ENCODE results near the gene PINLYP. TPM values are rescaled to one million over a fixed set of nuclear protein-coding genes. Genes with fewer than 3 reads are reported as not detected.

Gene PINLYP
- total RNA-seq, 4 donors from 2014 or later: 3.3 to 11.7 (median 6.0) TPM

DNA sequence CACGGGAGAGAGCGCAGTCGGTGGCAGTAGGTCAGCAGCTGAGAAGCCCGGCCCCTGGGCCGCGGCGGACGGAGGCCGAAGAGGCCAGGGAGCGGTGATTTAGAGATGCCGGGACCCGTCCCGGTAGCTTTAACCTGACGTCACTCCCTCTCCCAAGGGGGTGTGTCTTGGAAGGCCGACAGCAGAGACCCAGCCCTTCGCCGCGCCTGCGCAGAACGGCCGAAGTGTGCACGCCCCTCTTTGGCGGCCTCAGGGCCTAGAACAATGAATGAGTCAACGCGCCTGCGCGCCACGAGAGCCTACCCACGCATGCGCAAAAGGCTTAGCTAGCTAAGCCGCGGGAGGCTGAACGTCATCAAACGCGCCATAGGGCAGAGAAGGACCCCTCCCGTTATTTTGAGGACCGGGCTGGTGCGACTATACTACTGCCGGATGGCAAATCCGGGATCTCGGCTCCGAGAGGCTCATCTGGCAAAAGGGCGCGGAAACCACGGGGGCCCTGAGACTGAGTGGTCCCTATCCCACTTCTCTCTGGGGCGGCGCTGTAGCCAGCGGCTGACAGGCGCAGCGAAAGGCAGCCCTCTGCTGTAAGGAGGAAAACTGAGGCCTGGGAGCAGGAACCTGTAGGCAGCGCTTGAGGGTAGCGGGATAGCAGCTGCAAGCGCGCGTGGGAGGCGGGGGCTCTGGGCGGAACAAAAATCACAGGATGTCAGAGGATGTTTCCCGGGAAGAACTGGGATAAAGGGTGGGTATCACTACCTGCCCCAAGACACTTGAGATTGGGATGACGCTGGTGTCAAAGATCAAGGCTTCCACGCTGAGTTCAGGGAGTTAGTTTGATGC is 20.6 kb downstream of the PINLYP start, which contains the start of the genes IRGQ and ZNF576:
TSS of gene IRGQ (minus strand) at position 136 of the 843 bp plus-strand sequence. CDS start 796 bp downstream, outside the sequence.
TSS of gene ZNF576 (plus strand) at position 597 of the 843 bp plus-strand sequence. CDS start 514 bp downstream, outside the sequence.
- TF ChIP-seq CTCF (IDR thresholded peaks at IDR 0.05; ENCODE audit: low read depth): no peak

GRCh38 chr19:43596842-43597461 is 21.4 kb downstream of the PINLYP start:
- TF ChIP-seq CTCF (IDR thresholded peaks at IDR 0.05; ENCODE audit: low read depth): no peak

- no peak for TF ChIP-seq CTCF (IDR thresholded peaks at IDR 0.05; ENCODE audit: low read depth)
These were observed 22.3 kb downstream of the PINLYP start for GRCh38 chr19:43597876-43598275.

DNA sequence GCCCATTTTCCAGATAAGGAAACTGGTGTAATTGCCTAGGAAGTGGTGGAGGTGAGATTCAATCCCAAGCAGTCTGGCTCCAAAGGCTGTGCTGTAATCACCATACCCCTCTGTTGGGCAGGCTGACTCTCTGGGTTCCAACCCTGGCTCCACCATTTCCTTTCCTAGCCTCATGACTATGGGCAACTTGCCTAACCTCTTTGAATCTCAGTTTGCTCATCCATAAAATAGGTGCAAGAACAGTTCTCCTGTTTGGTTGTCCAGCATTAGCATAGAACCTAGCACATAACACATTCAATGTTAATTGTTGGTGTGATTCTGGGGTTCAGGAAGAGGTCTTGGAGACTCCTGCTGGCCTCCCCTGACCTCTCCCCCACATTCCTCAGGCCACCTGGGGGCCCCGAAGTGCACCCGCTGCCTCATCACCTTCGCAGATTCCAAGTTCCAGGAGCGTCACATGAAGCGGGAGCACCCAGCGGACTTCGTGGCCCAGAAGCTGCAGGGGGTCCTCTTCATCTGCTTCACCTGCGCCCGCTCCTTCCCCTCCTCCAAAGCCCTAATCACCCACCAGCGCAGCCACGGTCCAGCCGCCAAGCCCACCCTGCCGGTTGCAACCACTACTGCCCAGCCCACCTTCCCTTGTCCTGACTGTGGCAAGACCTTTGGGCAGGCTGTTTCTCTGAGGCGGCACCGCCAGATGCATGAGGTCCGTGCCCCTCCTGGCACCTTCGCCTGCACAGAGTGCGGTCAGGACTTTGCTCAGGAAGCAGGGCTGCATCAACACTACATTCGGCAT is 23.0 kb downstream of the PINLYP start:
- TF ChIP-seq CTCF (IDR thresholded peaks at IDR 0.05; ENCODE audit: low read depth): no peak

DNA sequence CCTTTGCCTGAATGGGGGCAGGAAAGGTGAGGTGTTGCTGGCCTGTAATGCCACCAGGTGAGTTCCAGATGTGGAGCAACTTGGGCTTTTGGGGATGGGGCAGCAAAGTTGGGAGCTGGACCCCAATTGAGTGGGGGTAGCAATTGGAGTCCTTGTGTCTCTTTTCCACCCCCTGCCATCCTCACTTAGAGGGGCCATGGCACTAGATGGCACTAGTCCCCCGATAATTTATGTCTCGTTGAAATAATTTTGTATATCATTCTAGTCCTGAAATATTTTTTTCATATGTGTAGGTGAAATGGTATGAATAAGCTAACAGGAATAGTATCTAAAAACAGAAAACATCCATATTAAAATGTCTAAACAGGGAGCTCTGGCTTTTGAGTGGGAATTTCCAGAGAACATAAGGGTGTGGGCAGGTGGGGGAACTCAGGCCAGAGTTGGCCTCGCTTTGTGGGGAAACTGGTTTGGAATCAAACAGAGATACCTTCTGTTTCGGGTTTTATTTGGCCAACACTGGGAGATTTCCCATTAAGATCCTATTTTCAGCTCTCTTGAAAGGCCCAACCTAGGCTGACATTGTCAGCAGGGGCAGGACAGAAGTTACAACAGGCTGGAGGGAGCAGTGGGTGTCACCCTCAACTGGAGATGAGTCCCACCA is 24.2 kb downstream of the PINLYP start:
- TF ChIP-seq CTCF (IDR thresholded peaks at IDR 0.05; ENCODE audit: low read depth): no peak

DNA sequence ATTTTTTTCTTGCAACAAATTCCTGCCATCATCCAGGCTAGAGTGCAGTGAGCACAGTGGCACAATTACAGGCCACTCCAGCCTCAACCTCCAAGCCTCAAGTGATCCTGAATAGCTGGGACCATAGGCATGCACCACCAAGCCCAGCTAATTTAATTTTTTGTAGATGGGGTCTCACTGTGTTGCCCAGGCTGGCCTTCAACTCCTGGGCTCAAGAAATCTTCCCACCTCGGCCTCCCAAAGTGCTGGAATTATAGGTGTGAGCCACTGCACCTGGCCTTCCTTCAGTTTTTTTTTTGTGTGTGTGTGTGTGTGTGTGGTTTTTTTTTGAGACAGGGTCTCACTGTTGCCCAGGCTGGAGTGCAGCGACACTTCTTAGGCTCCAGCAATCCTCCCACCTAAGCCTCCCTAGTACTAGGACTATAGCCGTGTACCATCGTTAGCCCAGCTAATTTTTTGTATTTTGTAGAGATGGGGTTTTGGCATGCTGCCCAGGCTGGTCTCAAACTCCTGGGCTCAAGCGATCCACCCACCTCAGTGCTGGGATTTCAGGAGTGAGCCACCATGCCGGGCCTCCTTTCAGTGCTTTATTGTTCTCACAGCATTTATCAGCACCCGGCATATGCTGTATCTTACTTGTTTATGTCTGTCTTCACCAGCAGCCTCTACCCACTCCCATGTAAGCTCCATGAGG is 30.4 kb downstream of the PINLYP start:
- TF ChIP-seq CTCF (IDR thresholded peaks at IDR 0.05; ENCODE audit: low read depth): no peak
